PFSK-1 (cell line): ENCODE data around the gene GSTA4.

ENCODE experiments used
- FOXP2 ChIP-seq: optimal IDR thresholded peaks from 2 replicates; pipeline ENCODE3; 2011; ENCODE audit warnings: borderline replicate concordance, control low read depth, inconsistent platforms; ENCODE audit not compliant: insufficient read depth; ENCODE audit errors: extremely low read length, extremely low read depth
- POLR2AphosphoS5 ChIP-seq: IDR thresholded peaks from 2 replicates; pipeline ENCODE4 v1.6.1; 2012; ENCODE audit warnings: low read depth, mild to moderate bottlenecking, control low read depth, low read length, moderate library complexity
- SIN3A ChIP-seq: IDR thresholded peaks from 2 replicates; pipeline ENCODE4 v1.6.1; 2012; ENCODE audit warnings: mild to moderate bottlenecking, low read length, moderate library complexity, borderline replicate concordance; ENCODE audit not compliant: insufficient read depth
- TAF1 ChIP-seq: IDR thresholded peaks from 2 replicates; pipeline ENCODE4 v1.6.1; 2012; ENCODE audit warnings: low read length, control low read depth, borderline replicate concordance; ENCODE audit not compliant: insufficient read depth
- TF ChIP-seq, protein P1 (sequence below), 2 experiments: IDR thresholded peaks; 2 replicates each; pipeline versions ENCODE4 v1.6.1 to v1.8.0; 2011 to 2012; ENCODE audit warnings: low read depth in 2 of 2, low read length in 2 of 2, control low read depth in 1 of 2, inconsistent platforms in 1 of 2, mild to moderate bottlenecking in 1 of 2, moderate library complexity in 1 of 2; ENCODE audit not compliant: insufficient read depth in 1 of 2

Gene GSTA4

GRCh38 chr6:53014744-53015143 lies 19.7 kb upstream of the GSTA4 start:
- TF ChIP-seq FOXP2, result no peak
- no peak for TF ChIP-seq SIN3A
- no peak for TF ChIP-seq POLR2AphosphoS5
- TF ChIP-seq TAF1, result no peak
- TF ChIP-seq, protein P1, sequence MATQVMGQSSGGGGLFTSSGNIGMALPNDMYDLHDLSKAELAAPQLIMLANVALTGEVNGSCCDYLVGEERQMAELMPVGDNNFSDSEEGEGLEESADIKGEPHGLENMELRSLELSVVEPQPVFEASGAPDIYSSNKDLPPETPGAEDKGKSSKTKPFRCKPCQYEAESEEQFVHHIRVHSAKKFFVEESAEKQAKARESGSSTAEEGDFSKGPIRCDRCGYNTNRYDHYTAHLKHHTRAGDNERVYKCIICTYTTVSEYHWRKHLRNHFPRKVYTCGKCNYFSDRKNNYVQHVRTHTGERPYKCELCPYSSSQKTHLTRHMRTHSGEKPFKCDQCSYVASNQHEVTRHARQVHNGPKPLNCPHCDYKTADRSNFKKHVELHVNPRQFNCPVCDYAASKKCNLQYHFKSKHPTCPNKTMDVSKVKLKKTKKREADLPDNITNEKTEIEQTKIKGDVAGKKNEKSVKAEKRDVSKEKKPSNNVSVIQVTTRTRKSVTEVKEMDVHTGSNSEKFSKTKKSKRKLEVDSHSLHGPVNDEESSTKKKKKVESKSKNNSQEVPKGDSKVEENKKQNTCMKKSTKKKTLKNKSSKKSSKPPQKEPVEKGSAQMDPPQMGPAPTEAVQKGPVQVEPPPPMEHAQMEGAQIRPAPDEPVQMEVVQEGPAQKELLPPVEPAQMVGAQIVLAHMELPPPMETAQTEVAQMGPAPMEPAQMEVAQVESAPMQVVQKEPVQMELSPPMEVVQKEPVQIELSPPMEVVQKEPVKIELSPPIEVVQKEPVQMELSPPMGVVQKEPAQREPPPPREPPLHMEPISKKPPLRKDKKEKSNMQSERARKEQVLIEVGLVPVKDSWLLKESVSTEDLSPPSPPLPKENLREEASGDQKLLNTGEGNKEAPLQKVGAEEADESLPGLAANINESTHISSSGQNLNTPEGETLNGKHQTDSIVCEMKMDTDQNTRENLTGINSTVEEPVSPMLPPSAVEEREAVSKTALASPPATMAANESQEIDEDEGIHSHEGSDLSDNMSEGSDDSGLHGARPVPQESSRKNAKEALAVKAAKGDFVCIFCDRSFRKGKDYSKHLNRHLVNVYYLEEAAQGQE (IDR thresholded peaks at IDR 0.05; ENCODE audit: insufficient read depth in 1 of 2, low read depth in 2 of 2, low read length in 2 of 2), result no peak

DNA sequence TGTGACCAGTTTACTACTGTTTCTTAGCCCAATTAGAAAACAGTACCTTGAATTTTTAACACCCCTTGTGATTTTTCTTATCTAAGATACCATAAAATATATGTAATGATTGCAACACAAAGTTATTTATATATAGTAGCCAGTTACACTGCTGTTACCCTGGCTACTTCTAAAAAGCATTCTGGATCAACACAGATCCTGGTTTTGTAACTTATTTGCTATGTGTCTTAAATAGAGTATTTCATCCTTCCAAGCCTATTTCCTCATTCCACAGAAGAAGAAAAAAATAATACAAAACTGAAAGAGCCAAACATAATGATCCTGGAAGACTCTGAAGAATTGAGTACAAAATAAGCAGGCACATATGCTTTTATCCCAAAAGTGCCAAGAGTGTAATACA lies 19.0 kb upstream of the GSTA4 start:
- TF ChIP-seq FOXP2, result no peak
- TF ChIP-seq, protein P1 (IDR thresholded peaks at IDR 0.05; ENCODE audit: insufficient read depth in 1 of 2, low read depth in 2 of 2, low read length in 2 of 2), result no peak

GRCh38 chr6:53011979-53012378 lies 16.9 kb upstream of the GSTA4 start:
- TF ChIP-seq, protein P1 (IDR thresholded peaks at IDR 0.05; ENCODE audit: insufficient read depth in 1 of 2, low read depth in 2 of 2, low read length in 2 of 2), result no peak
- TF ChIP-seq FOXP2 (no peak), POLR2AphosphoS5 (no peak), TAF1 (no peak), SIN3A (no peak)

DNA sequence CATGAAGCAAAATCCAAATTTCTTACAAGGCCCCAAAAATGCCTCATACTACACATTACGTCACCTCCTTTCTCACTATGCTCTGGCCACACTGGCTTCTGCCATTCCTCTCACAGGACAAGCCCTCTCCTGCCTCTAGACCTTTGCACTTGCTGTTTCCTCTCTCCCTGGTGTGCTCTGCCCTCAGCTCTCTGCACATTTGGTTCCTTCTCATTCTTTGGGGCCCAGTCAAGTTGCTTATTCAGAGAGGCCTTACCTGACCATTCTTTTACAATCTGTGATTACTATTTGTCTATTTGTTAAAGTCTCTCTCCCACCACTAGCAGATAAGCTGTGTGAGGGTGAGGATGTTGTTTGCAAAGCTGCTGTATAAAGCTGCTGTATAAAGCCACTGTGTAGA lies 15.4 kb upstream of the GSTA4 start:
- TF ChIP-seq POLR2AphosphoS5 (no peak), SIN3A (no peak), FOXP2 (no peak), TAF1 (no peak)
- TF ChIP-seq, protein P1 (IDR thresholded peaks at IDR 0.05; ENCODE audit: insufficient read depth in 1 of 2, low read depth in 2 of 2, low read length in 2 of 2), result no peak

- TF ChIP-seq POLR2AphosphoS5 (no peak), TAF1 (no peak), FOXP2 (no peak), SIN3A (no peak)
- TF ChIP-seq, protein P1 (IDR thresholded peaks at IDR 0.05; ENCODE audit: insufficient read depth in 1 of 2, low read depth in 2 of 2, low read length in 2 of 2), result no peak
Observed at GRCh38 chr6:53009511-53009910, 14.4 kb upstream of the GSTA4 start.
